Measurements from ENCODE around the gene INTS7.
"Not testable (repeated sequence)": the region's sequence is repeated elsewhere in the genome, so short reads cannot be mapped to it uniquely, and the experiment has no call there.

Gene INTS7

GRCh38 chr1:211959680-211960079 is 75.7 kb downstream of the INTS7 start:
- no peak for TF ChIP-seq CTCF (IDR thresholded peaks at IDR 0.05; ENCODE audit: low read depth, low read length, missing control alignments)
- no peak for DNase-seq (ENCODE audit: extremely low read depth, low read depth)
- no peak overlapping the region for H3K4me3 ChIP-seq (replicated peaks; ENCODE audit: low read depth, low read length)

GRCh38 chr1:211959221-211959620 is 76.1 kb downstream of the INTS7 start:
- TF ChIP-seq CTCF (IDR thresholded peaks at IDR 0.05; ENCODE audit: low read depth, low read length, missing control alignments): no peak
- no peak for DNase-seq (ENCODE audit: extremely low read depth, low read depth)
- H3K4me3 ChIP-seq (replicated peaks; ENCODE audit: low read depth, low read length): no peak overlapping the region

- H3K4me3 ChIP-seq (replicated peaks; ENCODE audit: low read depth, low read length); DNase-seq (ENCODE audit: extremely low read depth, low read depth): not testable (repeated sequence)
Measured at GRCh38 chr1:211954028-211954427, 81.3 kb downstream of the INTS7 start.

- H3K4me3 ChIP-seq (replicated peaks; ENCODE audit: low read depth, low read length); DNase-seq (ENCODE audit: extremely low read depth, low read depth): not testable (repeated sequence)
Measured at GRCh38 chr1:211953543-211953942, 81.8 kb downstream of the INTS7 start.

GRCh38 chr1:211952299-211952698 is 83.1 kb downstream of the INTS7 start:
- no peak for TF ChIP-seq CTCF (IDR thresholded peaks at IDR 0.05; ENCODE audit: low read depth, low read length, missing control alignments)

GRCh38 chr1:211951856-211952255 is 83.5 kb downstream of the INTS7 start:
- H3K4me3 ChIP-seq (replicated peaks; ENCODE audit: low read depth, low read length): no peak overlapping the region
- peak; percentile 27 for DNase-seq (ENCODE audit: extremely low read depth, low read depth)
- no peak for TF ChIP-seq CTCF (IDR thresholded peaks at IDR 0.05; ENCODE audit: low read depth, low read length, missing control alignments)

More at GRCh38 chr1:211952299-211952698, 83.1 kb downstream of the INTS7 start:
- no peak overlapping the region for H3K4me3 ChIP-seq (replicated peaks; ENCODE audit: low read depth, low read length)
- no peak for DNase-seq (ENCODE audit: extremely low read depth, low read depth)

- no peak overlapping the region for H3K4me3 ChIP-seq (replicated peaks; ENCODE audit: low read depth, low read length)
- no peak for TF ChIP-seq CTCF (IDR thresholded peaks at IDR 0.05; ENCODE audit: low read depth, low read length, missing control alignments)
- no peak for DNase-seq (ENCODE audit: extremely low read depth, low read depth)
Measured at GRCh38 chr1:211948377-211948776, 87.0 kb downstream of the INTS7 start.

- DNase-seq (ENCODE audit: extremely low read depth, low read depth): no peak
- TF ChIP-seq CTCF (IDR thresholded peaks at IDR 0.05; ENCODE audit: low read depth, low read length, missing control alignments): no peak
- H3K4me3 ChIP-seq (replicated peaks; ENCODE audit: low read depth, low read length): no peak overlapping the region
Measured at GRCh38 chr1:211947396-211948295, 87.7 kb downstream of the INTS7 start.

Data from HFF-Myc (cell line).